Measurements from ENCODE around the gene EXOC1. TPM values are rescaled to one million over a fixed set of nuclear protein-coding genes. Genes with fewer than 3 reads are reported as not detected.

Gene EXOC1, protein sequence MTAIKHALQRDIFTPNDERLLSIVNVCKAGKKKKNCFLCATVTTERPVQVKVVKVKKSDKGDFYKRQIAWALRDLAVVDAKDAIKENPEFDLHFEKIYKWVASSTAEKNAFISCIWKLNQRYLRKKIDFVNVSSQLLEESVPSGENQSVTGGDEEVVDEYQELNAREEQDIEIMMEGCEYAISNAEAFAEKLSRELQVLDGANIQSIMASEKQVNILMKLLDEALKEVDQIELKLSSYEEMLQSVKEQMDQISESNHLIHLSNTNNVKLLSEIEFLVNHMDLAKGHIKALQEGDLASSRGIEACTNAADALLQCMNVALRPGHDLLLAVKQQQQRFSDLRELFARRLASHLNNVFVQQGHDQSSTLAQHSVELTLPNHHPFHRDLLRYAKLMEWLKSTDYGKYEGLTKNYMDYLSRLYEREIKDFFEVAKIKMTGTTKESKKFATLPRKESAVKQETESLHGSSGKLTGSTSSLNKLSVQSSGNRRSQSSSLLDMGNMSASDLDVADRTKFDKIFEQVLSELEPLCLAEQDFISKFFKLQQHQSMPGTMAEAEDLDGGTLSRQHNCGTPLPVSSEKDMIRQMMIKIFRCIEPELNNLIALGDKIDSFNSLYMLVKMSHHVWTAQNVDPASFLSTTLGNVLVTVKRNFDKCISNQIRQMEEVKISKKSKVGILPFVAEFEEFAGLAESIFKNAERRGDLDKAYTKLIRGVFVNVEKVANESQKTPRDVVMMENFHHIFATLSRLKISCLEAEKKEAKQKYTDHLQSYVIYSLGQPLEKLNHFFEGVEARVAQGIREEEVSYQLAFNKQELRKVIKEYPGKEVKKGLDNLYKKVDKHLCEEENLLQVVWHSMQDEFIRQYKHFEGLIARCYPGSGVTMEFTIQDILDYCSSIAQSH
- total RNA-seq, result 29.1 and 34.0 TPM in 2 replicates
- long read RNA-seq, transcript EXOC1-201 (19 exons, 3,357 nt), result minor isoform, 7 of 189 reads
- long read RNA-seq, transcript EXOC1-203 (19 exons, 3,551 nt), result major isoform, 39 of 189 reads
- long read RNA-seq, partial matches to known transcripts, result 121 of 189 reads
- long read RNA-seq, other reads (novel, unspliced or antisense), result 21 of 189 reads

- TF ChIP-seq, protein P1, sequence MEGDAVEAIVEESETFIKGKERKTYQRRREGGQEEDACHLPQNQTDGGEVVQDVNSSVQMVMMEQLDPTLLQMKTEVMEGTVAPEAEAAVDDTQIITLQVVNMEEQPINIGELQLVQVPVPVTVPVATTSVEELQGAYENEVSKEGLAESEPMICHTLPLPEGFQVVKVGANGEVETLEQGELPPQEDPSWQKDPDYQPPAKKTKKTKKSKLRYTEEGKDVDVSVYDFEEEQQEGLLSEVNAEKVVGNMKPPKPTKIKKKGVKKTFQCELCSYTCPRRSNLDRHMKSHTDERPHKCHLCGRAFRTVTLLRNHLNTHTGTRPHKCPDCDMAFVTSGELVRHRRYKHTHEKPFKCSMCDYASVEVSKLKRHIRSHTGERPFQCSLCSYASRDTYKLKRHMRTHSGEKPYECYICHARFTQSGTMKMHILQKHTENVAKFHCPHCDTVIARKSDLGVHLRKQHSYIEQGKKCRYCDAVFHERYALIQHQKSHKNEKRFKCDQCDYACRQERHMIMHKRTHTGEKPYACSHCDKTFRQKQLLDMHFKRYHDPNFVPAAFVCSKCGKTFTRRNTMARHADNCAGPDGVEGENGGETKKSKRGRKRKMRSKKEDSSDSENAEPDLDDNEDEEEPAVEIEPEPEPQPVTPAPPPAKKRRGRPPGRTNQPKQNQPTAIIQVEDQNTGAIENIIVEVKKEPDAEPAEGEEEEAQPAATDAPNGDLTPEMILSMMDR (IDR thresholded peaks at IDR 0.05; ENCODE audit: unreplicated experiment), result no peak
- DNase-seq (ENCODE audit: low spot score, unreplicated experiment), result peak; percentile 93
- peaks cover 7% of the 10 kb centered on the region for H3K9me3 Mint-ChIP-seq (ENCODE audit: low read depth)
- H3K36me3 Mint-ChIP-seq (ENCODE audit: insufficient read depth), result peaks cover 4% of the 10 kb centered on the region
- H3K27me3 Mint-ChIP-seq, result peaks cover 41% of the 10 kb centered on the region
- no peak within 1 kb of the TSS for H3K4me3 Mint-ChIP-seq (ENCODE audit: low read depth)
- H3K27ac Mint-ChIP-seq, result peak within 1 kb of the TSS; percentile 94
- H3K4me1 Mint-ChIP-seq (ENCODE audit: low read depth), result peaks cover 2% of the 10 kb centered on the region
These were observed at the start of gene EXOC1 for GRCh38 chr4:55853484-55854046. Gene EXOC1, plus strand, starts transcription at chr4:55853648. Its CDS starts 4,676 bp downstream, at chr4:55858324.

- TF ChIP-seq, protein P1 (IDR thresholded peaks at IDR 0.05; ENCODE audit: unreplicated experiment), result no peak
- H3K4me3 Mint-ChIP-seq (ENCODE audit: low read depth), result no peak overlapping the region
- no peaks in the 10 kb centered on the region for H3K27me3 Mint-ChIP-seq
- H3K36me3 Mint-ChIP-seq (ENCODE audit: insufficient read depth), result no peaks in the 10 kb centered on the region
- no peaks in the 10 kb centered on the region for H3K9me3 Mint-ChIP-seq (ENCODE audit: low read depth)
- no peaks in the 10 kb centered on the region for H3K4me1 Mint-ChIP-seq (ENCODE audit: low read depth)
- no peak for DNase-seq (ENCODE audit: low spot score, unreplicated experiment)
- H3K27ac Mint-ChIP-seq, result no peak overlapping the region
These were observed 45.9 kb upstream of the EXOC1 start for GRCh38 chr4:55807556-55807955.

DNA sequence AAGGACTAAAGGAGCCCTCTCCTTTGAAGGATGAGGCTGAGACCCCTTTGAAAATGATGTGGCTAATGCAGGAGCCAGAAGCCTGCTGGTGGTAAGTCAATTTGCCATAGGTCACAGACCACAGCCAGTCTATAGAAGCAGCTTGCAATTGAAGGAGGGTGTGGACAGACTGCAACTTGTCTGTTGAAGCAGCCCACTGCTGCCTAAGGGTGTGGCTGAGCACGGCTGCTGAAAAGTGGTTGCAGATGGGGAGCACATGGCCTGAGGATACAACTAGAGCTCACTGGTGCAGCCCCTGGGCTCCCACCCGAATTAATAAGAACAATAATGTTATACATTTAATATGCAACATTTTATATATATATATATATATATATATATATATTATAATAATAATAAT is 45.3 kb upstream of the EXOC1 start:
- H3K27me3 Mint-ChIP-seq, result no peaks in the 10 kb centered on the region
- H3K4me1 Mint-ChIP-seq (ENCODE audit: low read depth), result no peaks in the 10 kb centered on the region
- no peaks in the 10 kb centered on the region for H3K36me3 Mint-ChIP-seq (ENCODE audit: insufficient read depth)
- TF ChIP-seq, protein P1 (IDR thresholded peaks at IDR 0.05; ENCODE audit: unreplicated experiment), result no peak
- H3K27ac Mint-ChIP-seq, result no peak overlapping the region
- no peak overlapping the region for H3K4me3 Mint-ChIP-seq (ENCODE audit: low read depth)
- DNase-seq (ENCODE audit: low spot score, unreplicated experiment), result no peak
- H3K9me3 Mint-ChIP-seq (ENCODE audit: low read depth), result no peaks in the 10 kb centered on the region

GRCh38 chr4:55808632-55809031 is 44.8 kb upstream of the EXOC1 start:
- TF ChIP-seq, protein P1 (IDR thresholded peaks at IDR 0.05; ENCODE audit: unreplicated experiment), result no peak
- Mint-ChIP-seq H3K9me3 (ENCODE audit: low read depth) (no peaks in the 10 kb centered on the region), H3K27ac (no peak overlapping the region), H3K27me3 (no peaks in the 10 kb centered on the region), H3K36me3 (ENCODE audit: insufficient read depth) (no peaks in the 10 kb centered on the region), H3K4me3 (ENCODE audit: low read depth) (no peak overlapping the region), H3K4me1 (ENCODE audit: low read depth) (no peaks in the 10 kb centered on the region)
- DNase-seq (ENCODE audit: low spot score, unreplicated experiment), result no peak

DNA sequence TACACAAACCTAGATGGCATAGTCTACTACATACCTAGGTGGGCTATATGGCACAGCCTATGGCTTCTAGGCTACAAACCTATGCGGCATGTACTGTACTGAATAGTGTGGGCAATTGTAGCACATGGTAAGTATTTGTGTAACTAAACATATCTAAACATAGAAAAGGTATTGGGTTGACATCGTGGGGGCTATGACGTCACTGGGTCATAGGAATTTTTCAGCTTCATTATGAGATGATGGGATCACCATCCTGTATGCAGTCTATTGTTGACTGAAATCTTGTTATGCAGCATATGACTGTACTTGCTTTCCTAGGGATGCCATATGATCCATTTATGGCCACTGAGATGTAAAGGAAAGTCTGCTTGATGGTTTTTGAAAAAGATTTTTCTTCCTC is 35.8 kb upstream of the EXOC1 start:
- H3K27ac Mint-ChIP-seq, result no peak overlapping the region

More for the DNA sequence above, 35.8 kb upstream of the EXOC1 start:
- TF ChIP-seq, protein P1 (IDR thresholded peaks at IDR 0.05; ENCODE audit: unreplicated experiment), result no peak
- no peaks in the 10 kb centered on the region for H3K36me3 Mint-ChIP-seq (ENCODE audit: insufficient read depth)
- H3K27me3 Mint-ChIP-seq, result peaks cover 20% of the 10 kb centered on the region
- peaks cover 3% of the 10 kb centered on the region for H3K4me1 Mint-ChIP-seq (ENCODE audit: low read depth)
- no peak for DNase-seq (ENCODE audit: low spot score, unreplicated experiment)
- H3K9me3 Mint-ChIP-seq (ENCODE audit: low read depth), result peaks cover 3% of the 10 kb centered on the region
- no peak overlapping the region for H3K4me3 Mint-ChIP-seq (ENCODE audit: low read depth)

All from progenitor cell of endocrine pancreas (in vitro differentiated cells).